HG03108 (cell line): ENCODE results near the gene CCDC192.
"Not testable (repeated sequence)": the region's sequence is repeated elsewhere in the genome, so short reads cannot be mapped to it uniquely, and the experiment has no call there.

ENCODE experiments used
- ATAC-seq: cut with Tn5 transposase; IDR thresholded peaks from one replicate; pipeline ENCODE4 v1.9.1; 2021; ENCODE audit warnings: moderate library complexity; ENCODE audit not compliant: unreplicated experiment

CCDC192 gene

DNA sequence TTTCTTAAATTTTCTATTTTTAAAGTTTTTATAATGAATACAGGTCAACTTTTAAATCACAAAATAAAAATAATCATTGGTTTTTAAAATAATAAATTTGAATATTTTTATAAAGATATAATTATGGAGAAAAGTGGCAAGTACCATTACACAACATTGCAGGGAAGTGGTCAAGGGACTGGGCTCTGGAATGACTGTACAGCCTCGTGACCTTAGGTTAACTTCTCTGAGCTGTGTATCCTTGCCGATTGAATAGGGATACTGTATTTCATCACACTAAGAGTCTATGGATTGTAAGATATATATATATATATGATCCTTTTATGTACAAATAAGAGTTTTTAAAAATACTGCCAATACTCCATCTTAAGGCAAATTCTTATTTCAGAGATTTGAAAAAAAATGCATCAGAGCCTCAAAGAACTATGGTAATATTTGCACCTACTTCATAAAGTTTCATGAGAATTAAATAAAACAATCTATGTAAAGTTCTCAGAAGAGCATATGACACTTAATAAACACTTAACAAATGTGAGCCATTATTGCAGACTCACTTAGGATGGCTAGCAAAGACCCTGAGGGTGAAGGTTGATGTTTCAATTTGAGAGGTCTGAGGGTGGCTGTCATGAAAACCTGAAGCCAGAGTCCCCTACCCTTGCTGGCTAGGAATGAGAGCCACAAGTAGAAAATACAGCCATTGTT is 136.5 kb downstream of the CCDC192 start:
- peak; percentile 30 for ATAC-seq

- ATAC-seq, result peak; percentile 62
These were observed 137.0 kb downstream of the CCDC192 start for GRCh38 chr5:127840198-127840524.

DNA sequence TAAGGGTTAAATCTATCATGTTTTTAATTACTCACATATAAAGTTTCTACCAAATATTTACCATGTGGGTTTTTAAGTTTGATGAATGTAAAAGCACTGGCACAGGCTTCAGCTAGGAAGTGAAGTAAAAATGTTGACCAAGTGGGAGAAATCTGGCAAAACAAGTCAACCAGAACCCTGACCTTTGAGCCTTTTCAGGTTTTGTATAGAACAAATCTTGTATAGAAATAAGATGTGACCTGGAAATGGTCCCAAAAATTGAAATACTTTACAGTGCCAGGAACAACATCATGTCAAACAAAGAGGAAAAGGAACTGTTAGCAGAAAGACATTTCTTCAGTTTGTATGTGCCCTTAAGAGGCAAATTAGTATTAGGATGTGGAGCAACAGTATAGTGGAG is 137.6 kb downstream of the CCDC192 start:
- ATAC-seq, result no peak

DNA sequence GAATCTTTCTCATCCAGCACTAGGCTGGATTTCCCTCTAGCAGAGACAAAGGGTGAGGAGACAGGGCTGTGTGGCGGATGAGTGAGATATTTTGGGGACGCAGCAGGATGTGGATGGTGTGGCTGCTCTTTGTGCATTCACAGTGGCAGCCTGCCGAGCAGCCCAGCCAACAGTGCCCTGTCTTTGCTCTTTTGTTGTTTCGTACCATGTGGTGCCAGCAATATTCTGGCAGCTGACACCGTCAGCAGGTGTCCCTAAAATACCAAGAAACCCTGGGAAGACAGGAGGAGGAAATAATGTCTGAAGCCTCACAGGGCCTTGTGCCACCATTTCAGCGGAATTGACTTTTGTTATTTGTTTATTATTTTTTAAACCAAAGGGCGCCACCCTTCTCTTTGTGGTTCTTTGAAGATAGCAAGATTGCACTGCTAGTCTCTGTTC is 141.4 kb downstream of the CCDC192 start:
- ATAC-seq, result no peak

GRCh38 chr5:127846884-127847283 is 143.7 kb downstream of the CCDC192 start:
- no peak for ATAC-seq

GRCh38 chr5:127847641-127848040 is 144.4 kb downstream of the CCDC192 start:
- not testable (repeated sequence) for ATAC-seq

- no peak for ATAC-seq
These were observed 144.9 kb downstream of the CCDC192 start for GRCh38 chr5:127848098-127848497.

GRCh38 chr5:127849408-127849807 is 146.2 kb downstream of the CCDC192 start:
- ATAC-seq, result no peak

- no peak for ATAC-seq
These were observed 146.7 kb downstream of the CCDC192 start for GRCh38 chr5:127849891-127850290.

DNA sequence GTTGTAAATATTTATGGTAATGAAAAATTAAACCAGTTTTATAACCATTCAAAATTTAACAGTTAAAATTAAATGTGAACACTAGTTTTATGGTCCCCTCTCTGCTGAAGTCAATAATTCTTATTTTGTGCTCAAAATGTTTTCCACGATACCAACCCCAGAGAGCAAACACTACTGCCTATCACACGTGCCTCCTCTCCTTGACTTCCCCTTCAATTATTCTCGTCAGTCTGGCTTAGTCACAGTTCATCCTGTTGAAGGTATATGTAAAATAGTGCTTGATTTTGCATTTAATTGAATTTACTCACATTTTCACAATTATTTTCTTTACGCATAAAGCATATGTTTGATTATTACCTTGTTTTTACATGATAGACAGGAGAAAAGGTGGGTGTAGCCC is 148.8 kb downstream of the CCDC192 start:
- ATAC-seq, result no peak

- ATAC-seq, result no peak
These were observed 151.3 kb downstream of the CCDC192 start for GRCh38 chr5:127854520-127854919.

DNA sequence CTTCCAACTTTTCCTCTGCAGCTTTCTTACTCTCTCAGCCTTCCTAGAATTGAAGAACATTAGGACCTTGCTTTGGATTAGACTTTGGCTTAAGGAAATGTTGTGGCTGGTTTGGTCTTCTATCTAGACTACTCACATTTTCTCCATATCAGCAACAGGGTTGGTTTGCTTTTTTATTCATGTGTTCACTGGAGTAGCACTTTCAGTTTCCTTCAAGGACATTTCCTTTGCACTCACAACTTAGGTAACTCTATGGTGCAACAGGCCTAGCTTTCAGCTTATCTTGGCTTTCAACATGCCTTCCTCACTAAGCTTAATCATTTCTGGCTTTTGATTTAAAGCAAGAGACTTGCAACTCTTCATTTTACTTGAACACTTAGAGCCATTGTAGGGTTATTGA is 153.1 kb downstream of the CCDC192 start:
- peak; percentile 79 for ATAC-seq

- no peak for ATAC-seq
These were observed 155.1 kb downstream of the CCDC192 start for GRCh38 chr5:127858116-127858784.

GRCh38 chr5:127860291-127860690 is 157.1 kb downstream of the CCDC192 start:
- ATAC-seq, result no peak

DNA sequence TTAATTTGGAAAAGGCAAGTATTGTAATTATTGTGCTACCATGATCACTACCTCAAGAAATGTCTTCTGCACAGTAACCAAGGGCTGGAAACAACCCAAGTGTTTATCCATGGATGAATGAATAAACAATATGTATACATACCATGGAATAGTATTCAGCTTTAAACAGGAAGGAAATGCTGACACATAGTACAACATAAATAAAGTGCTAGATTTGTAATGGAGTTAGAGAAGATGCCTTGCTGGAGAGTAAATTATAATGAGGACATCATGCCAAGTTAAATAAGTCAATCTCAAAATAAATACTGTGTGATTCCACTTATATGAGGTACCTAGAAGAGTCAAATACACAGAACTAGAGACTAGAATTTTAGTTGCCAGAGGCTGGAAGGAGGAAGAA is 160.0 kb downstream of the CCDC192 start:
- ATAC-seq, result no peak

DNA sequence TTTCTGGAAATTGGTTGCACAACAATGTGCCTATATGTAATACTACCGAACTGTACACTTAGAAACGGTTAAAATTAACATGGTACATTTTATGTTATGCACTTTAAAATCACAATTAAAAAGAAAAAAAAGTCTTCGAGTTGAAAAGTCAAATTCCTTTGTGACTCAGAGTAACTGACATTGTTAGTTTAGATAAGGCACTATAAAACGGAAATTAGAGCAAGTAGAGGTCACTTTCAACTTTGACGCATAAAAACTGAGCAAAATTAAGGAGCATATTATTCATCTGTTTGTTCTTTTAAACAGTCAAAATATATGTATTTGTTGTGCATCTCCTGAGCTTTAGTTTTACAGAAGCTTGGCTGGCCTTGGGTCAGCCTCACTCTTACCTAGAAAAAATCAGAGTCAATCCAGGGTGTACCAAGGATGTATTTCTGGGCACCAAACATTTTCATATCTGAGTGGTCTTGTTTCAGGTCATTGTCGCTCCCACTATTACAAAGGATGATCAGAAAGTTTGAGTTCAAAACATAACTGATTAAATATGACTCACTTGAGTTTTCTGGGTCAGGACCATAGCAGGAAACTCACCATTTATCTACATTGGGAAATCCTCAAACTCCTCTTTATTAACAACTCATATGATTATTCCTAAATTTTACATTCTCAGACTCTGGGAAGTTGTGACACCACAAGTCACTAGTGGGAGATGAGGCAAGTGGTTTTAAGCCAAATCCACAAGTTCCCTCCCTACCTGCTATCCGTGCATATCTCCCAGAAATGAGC is 160.6 kb downstream of the CCDC192 start:
- no peak for ATAC-seq

GRCh38 chr5:127864511-127864910 is 161.3 kb downstream of the CCDC192 start:
- ATAC-seq, result no peak

- no peak for ATAC-seq
These were observed 162.1 kb downstream of the CCDC192 start for GRCh38 chr5:127865273-127865672.

DNA sequence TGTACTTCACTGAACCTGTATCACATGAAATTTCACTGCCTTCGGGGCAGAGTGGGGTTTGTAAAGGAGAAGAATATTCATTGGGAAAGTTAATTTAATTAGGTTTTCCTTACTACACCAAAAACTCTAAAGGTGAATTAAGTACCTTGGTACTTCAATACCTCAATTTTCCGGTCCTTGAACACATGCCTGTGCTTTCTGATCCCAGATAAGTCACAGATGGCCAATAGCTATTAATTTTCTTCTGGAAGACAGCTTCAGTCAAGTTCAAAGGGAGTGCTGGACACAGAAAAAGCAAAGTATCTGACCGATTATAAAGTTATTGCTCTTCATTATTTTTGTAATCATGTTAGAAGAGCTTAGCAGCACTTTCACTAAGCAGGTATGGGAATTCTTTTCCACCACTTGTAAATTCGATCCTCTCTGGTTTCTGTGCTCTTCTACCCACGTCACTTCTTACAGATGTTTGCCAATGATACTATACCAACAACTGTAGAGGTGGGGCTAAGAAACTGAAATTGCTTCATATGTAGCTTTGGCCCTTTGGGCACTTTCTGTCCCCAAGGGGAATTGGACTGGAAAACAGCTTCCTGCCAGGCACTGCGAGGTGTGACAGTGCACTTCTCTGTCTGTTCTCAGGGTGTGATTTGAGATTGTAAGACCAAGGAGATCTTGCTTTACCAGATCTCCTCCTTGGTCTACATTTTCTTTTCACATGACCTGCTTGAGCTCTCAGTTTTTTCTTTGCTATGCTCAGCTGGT is 164.0 kb downstream of the CCDC192 start:
- peak; percentile 69 for ATAC-seq

GRCh38 chr5:127870914-127871313 is 167.7 kb downstream of the CCDC192 start:
- ATAC-seq, result peak; percentile 43

DNA sequence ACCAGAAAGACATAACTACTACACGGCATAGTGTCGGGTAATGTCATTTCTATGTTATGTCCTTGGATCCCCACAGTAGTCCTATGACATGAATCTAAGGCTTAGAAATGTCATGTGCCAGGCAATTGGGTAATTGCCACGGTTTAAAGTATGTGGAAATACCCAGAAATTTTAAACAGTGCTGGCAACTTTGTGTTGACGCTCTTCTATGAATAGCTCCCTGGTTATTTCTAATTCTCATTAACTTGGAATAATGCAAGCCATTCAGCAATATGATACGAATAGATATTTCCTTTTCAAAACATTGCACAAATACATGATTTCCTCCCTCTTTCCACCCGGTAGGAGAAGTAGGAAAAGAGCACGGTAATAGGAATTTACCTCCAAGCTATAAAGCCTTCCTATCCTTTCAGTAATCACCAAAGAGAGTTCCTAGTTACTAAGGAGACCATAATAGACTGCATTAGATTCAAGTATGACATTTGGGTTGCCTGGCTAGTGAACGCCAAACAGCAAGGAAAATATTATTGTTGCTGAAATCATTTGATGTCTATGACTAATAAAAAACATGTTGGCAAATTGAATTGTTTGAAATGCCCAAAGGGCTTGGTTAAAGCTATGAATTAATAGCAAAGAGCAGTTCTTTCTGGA is 168.4 kb downstream of the CCDC192 start:
- ATAC-seq, result no peak
